Lower leg skin (tissue), 4 donors: Measurements from ENCODE around the gene VRTN. TPM values are rescaled to one million over a fixed set of nuclear protein-coding genes. Genes with fewer than 3 reads are reported as not detected.
A peak's percentile ranks its signal among the peaks of the same experiment; 100 is the strongest.

ENCODE experiments used
- DNase-seq, 2 donors: peaks; one replicate each; pipeline ENCODE4 v3.0.0-alpha.2; 2019; ENCODE audit warnings: low spot score in 2 of 2
- H3K4me3 ChIP-seq: fragments of 200-600 bp; sonication (generic); 2 replicates; pipeline ENCODE4 v1.5.1; 2017; ENCODE audit warnings: mild to moderate bottlenecking, low read depth; ENCODE audit not compliant: poor library complexity, severe bottlenecking
- CTCF ChIP-seq, 3 donors: fragments of 450-650 bp; IDR thresholded peaks; one replicate each; pipeline ENCODE4 v1.5.1; 2016; ENCODE audit warnings: antibody characterized with exemption in 3 of 3, mild to moderate bottlenecking in 3 of 3, moderate library complexity in 2 of 3
- POLR2A ChIP-seq, 2 donors: fragments of 450-650 bp; IDR thresholded peaks; one replicate each; pipeline ENCODE4 v1.6.1; 2016 to 2017; ENCODE audit warnings: antibody characterized with exemption in 2 of 2, mild to moderate bottlenecking in 1 of 2, moderate library complexity in 1 of 2
- WGBS, 2 donors: methylation state at CpG; one replicate each; pipeline ENCODE4 v1.1.5; 2018; 5-methylcytosine and 5-hydroxymethylcytosine counted together
- intact Hi-C: fragments of 100-400 bp; cut with DNase I; formaldehyde crosslinking; loops from one replicate; pipeline ENCODE4 v1.15.0; 2023; ENCODE audit warnings: low total_unique reads
- total RNA-seq, 4 donors: library from RNA; depleted of rRNA; stranded (reverse); fragments of >200 nt; gene quantifications; one replicate each; pipeline ENCODE4 v1.1.0, GENCODE V29; 2016

Gene VRTN
- not detected for total RNA-seq

GRCh38 chr14:74348241-74348734 is at the start of gene VRTN:
Gene VRTN, plus strand, starts transcription at chr14:74348471. Its CDS starts 8,313 bp downstream, at chr14:74356784.
- 57 to 78% methylated on average over 12 of the region's 12 CpGs for WGBS, 2 donors
- no peak within 1 kb of the TSS for H3K4me3 ChIP-seq
- no peak for DNase-seq
- intact Hi-C loops, result no loop called here
- TF ChIP-seq CTCF (IDR thresholded peaks at IDR 0.05), result no peak
- TF ChIP-seq POLR2A (IDR thresholded peaks at IDR 0.05), result no peak

- intact Hi-C loops, result no loop called here
- DNase-seq, result peak in 1 of 2 donors; percentile 26
- 27 to 34% methylated on average over 10 of the region's 10 CpGs for WGBS, 2 donors
- no peak overlapping the region for H3K4me3 ChIP-seq
- no peak for TF ChIP-seq CTCF (IDR thresholded peaks at IDR 0.05)
- no peak for TF ChIP-seq POLR2A (IDR thresholded peaks at IDR 0.05)
These were observed 49.2 kb upstream of the VRTN start for GRCh38 chr14:74299061-74299545.

GRCh38 chr14:74301594-74302151 is 46.6 kb upstream of the VRTN start:
- no peak for DNase-seq
- TF ChIP-seq POLR2A (IDR thresholded peaks at IDR 0.05), result no peak
- no peak for TF ChIP-seq CTCF (IDR thresholded peaks at IDR 0.05)
- WGBS, 2 donors, result 21% methylated on average over 22 of the region's 22 CpGs
- intact Hi-C loops, result no loop called here
- no peak overlapping the region for H3K4me3 ChIP-seq

- TF ChIP-seq CTCF (IDR thresholded peaks at IDR 0.05) (no peak), POLR2A (IDR thresholded peaks at IDR 0.05) (no peak)
- DNase-seq, result no peak
- intact Hi-C loops, result no loop called here
- peak overlapping the region; percentile 72 for H3K4me3 ChIP-seq
- 1% methylated on average over 6 of the region's 6 CpGs for WGBS, 2 donors
These were observed 46.1 kb upstream of the VRTN start for GRCh38 chr14:74302152-74302628.

GRCh38 chr14:74302634-74303569 is 45.4 kb upstream of the VRTN start, which contains the start of gene ABCD4:
Gene ABCD4, minus strand, starts transcription at chr14:74302934. Its CDS starts 22 bp downstream, at chr14:74302912.
- WGBS, 2 donors, result 11 to 12% methylated on average over 53 to 60 of the region's 61 CpGs
- no peak for TF ChIP-seq POLR2A (IDR thresholded peaks at IDR 0.05)
- TF ChIP-seq CTCF (IDR thresholded peaks at IDR 0.05), result no peak
- intact Hi-C loops, result no loop called here
- H3K4me3 ChIP-seq, result peak within 1 kb of the TSS; percentile 72
- peak; percentile 93 to 98 for DNase-seq
